Ishikawa (cell line): ENCODE data around the gene RRAGA.

Source experiments
- CEBPB ChIP-seq: IDR thresholded peaks from 2 replicates; pipeline ENCODE4 v1.6.1; 2012
- CREB1 ChIP-seq: IDR thresholded peaks from 2 replicates; pipeline ENCODE4 v1.6.1; 2012; ENCODE audit warnings: low read depth
- EGR1 ChIP-seq: IDR thresholded peaks from 2 replicates; pipeline ENCODE4 v1.6.1; 2012
- EP300 ChIP-seq: IDR thresholded peaks from 2 replicates; pipeline ENCODE4 v1.6.1; 2012; ENCODE audit warnings: borderline replicate concordance
- FOXM1 ChIP-seq: IDR thresholded peaks from 2 replicates; pipeline ENCODE4 v1.6.1; 2012; ENCODE audit warnings: low read depth, borderline replicate concordance
- MAX ChIP-seq: IDR thresholded peaks from 2 replicates; pipeline ENCODE4 v1.6.1; 2012
- NFIC ChIP-seq: IDR thresholded peaks from 2 replicates; pipeline ENCODE4 v1.6.1; 2012
- RAD21 ChIP-seq: IDR thresholded peaks from 2 replicates; pipeline ENCODE4 v1.6.1; 2012; ENCODE audit warnings: low read depth
- TAF1 ChIP-seq: IDR thresholded peaks from 2 replicates; pipeline ENCODE4 v1.6.1; 2012; ENCODE audit warnings: low read depth, mild to moderate bottlenecking
- TCF12 ChIP-seq: IDR thresholded peaks from 2 replicates; pipeline ENCODE4 v1.6.1; 2012; ENCODE audit warnings: low read depth
- TEAD4 ChIP-seq: IDR thresholded peaks from 2 replicates; pipeline ENCODE4 v1.6.1; 2012
- USF1 ChIP-seq: IDR thresholded peaks from 2 replicates; pipeline ENCODE4 v1.6.1; 2012
- YY1 ChIP-seq: IDR thresholded peaks from 2 replicates; pipeline ENCODE4 v1.6.1; 2012; ENCODE audit warnings: low read depth
- ZBTB7A ChIP-seq: IDR thresholded peaks from 2 replicates; pipeline ENCODE4 v1.6.1; 2012; ENCODE audit warnings: low read depth
- TF ChIP-seq, protein P1 (sequence below): IDR thresholded peaks from 2 replicates; pipeline ENCODE4 v1.6.1; 2012; ENCODE audit warnings: low read depth, mild to moderate bottlenecking

The RRAGA gene

DNA sequence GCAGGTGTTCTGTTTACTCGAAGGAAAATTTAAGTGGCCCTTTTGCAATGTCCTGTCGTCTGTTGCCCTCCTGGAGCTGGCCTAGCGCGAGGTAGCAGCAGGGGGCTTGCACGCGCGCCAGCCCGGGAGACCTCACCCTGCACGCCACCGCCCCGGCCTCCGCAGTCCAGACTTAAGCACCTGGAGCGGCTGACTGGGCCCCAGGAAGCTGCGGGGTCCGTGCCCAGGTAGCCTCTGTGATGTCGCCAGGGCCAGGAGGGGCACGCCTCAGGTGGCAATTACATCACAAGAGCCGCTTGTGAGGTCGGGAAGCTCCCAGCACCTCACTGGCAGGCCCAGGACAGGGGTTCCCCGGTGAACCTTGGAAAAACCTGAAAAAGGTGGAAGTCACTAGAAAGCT, 16.2 kb upstream of the RRAGA start, which contains the start of gene SAXO1:
Gene SAXO1 (minus strand): TSS at position 195 of the 400 bp plus-strand sequence. CDS start 301 bp downstream, outside the sequence.
- no peak for TF ChIP-seq TAF1
- TF ChIP-seq FOXM1, result no peak
- no peak for TF ChIP-seq RAD21
- no peak for TF ChIP-seq USF1

DNA sequence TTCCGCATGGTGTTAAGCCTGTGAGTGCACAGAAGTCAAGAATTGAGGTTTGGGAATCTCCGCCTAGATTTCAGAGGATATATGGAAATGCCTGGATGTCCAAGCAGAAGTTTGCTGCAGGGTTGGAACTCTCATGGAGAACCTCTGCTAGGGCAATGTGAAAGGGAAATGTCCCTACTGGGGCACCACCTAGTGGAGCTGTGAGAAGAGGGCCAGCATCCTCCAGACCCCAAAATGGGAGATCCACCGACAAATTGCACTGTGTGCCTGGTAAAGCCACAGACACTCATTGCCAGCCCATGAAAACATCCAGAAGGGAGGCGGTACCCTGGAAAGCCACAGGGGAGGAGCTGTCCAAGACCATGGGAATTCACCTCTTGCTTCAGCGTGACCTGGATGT, 12.6 kb upstream of the RRAGA start:
- TF ChIP-seq USF1 (no peak), TEAD4 (no peak), CEBPB (no peak), NFIC (no peak), EGR1 (no peak), CREB1 (no peak), RAD21 (no peak), TAF1 (no peak), TCF12 (no peak), EP300 (no peak), FOXM1 (no peak), MAX (no peak)
- TF ChIP-seq, protein P1, sequence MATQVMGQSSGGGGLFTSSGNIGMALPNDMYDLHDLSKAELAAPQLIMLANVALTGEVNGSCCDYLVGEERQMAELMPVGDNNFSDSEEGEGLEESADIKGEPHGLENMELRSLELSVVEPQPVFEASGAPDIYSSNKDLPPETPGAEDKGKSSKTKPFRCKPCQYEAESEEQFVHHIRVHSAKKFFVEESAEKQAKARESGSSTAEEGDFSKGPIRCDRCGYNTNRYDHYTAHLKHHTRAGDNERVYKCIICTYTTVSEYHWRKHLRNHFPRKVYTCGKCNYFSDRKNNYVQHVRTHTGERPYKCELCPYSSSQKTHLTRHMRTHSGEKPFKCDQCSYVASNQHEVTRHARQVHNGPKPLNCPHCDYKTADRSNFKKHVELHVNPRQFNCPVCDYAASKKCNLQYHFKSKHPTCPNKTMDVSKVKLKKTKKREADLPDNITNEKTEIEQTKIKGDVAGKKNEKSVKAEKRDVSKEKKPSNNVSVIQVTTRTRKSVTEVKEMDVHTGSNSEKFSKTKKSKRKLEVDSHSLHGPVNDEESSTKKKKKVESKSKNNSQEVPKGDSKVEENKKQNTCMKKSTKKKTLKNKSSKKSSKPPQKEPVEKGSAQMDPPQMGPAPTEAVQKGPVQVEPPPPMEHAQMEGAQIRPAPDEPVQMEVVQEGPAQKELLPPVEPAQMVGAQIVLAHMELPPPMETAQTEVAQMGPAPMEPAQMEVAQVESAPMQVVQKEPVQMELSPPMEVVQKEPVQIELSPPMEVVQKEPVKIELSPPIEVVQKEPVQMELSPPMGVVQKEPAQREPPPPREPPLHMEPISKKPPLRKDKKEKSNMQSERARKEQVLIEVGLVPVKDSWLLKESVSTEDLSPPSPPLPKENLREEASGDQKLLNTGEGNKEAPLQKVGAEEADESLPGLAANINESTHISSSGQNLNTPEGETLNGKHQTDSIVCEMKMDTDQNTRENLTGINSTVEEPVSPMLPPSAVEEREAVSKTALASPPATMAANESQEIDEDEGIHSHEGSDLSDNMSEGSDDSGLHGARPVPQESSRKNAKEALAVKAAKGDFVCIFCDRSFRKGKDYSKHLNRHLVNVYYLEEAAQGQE, result no peak

DNA sequence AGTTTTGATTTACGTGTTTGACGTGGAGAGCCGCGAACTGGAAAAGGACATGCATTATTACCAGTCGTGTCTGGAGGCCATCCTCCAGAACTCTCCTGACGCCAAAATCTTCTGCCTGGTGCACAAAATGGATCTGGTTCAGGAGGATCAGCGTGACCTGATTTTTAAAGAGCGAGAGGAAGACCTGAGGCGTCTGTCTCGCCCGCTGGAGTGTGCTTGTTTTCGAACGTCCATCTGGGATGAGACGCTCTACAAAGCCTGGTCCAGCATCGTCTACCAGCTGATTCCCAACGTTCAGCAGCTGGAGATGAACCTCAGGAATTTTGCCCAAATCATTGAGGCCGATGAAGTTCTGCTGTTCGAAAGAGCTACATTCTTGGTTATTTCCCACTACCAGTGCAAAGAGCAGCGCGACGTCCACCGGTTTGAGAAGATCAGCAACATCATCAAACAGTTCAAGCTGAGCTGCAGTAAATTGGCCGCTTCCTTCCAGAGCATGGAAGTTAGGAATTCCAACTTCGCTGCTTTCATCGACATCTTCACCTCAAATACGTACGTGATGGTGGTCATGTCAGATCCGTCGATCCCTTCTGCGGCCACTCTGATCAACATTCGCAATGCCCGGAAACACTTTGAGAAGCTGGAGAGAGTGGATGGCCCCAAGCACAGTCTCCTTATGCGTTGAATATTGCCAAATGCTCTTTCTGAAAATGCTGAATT, 850 bp downstream of the RRAGA start:
- TF ChIP-seq RAD21 (no peak), NFIC (no peak), MAX (no peak), TCF12 (no peak), EP300 (no peak), TEAD4 (no peak), CREB1 (no peak), USF1 (no peak), CEBPB (no peak), YY1 (no peak), TAF1 (no peak), ZBTB7A (no peak)
- TF ChIP-seq, protein P1, result no peak

- TF ChIP-seq EP300, result no peak
These were observed 1.7 kb downstream of the RRAGA start for GRCh38 chr9:19050637-19051591.

DNA sequence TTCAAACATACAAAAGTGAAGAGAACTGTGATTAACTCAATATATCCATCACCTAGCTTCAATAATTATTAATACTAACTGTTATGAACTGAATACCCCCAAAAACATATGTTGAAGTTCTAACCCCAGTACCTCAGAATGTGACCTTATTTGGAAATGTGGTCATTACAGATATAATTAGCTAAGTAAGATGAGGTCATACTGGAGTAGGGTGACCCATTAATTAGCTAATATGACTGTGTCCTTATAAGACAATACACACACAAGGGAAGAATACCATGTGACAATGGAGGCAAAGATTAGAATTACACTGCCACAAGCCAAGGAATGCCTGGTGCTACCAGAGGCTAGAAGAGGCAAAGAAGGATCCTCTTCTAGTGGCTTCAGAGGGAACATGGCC, 7.8 kb downstream of the RRAGA start:
- TF ChIP-seq TCF12 (no peak), RAD21 (no peak), YY1 (no peak), EP300 (no peak), CREB1 (no peak), CEBPB (no peak), NFIC (no peak), TAF1 (no peak), USF1 (no peak), EGR1 (no peak), TEAD4 (no peak), MAX (no peak)
- TF ChIP-seq, protein P1, result no peak
